ENCODE measurements around the gene CAPN13.

Gene CAPN13, protein sequence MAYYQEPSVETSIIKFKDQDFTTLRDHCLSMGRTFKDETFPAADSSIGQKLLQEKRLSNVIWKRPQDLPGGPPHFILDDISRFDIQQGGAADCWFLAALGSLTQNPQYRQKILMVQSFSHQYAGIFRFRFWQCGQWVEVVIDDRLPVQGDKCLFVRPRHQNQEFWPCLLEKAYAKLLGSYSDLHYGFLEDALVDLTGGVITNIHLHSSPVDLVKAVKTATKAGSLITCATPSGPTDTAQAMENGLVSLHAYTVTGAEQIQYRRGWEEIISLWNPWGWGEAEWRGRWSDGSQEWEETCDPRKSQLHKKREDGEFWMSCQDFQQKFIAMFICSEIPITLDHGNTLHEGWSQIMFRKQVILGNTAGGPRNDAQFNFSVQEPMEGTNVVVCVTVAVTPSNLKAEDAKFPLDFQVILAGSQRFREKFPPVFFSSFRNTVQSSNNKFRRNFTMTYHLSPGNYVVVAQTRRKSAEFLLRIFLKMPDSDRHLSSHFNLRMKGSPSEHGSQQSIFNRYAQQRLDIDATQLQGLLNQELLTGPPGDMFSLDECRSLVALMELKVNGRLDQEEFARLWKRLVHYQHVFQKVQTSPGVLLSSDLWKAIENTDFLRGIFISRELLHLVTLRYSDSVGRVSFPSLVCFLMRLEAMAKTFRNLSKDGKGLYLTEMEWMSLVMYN

GRCh38 chr2:30807249-30807648, at the start of gene CAPN13:
TSS of gene CAPN13 (minus strand) at chr2:30807446. CDS start at chr2:30787325, 20,121 bp downstream.
- DNase-seq = no peak

DNA sequence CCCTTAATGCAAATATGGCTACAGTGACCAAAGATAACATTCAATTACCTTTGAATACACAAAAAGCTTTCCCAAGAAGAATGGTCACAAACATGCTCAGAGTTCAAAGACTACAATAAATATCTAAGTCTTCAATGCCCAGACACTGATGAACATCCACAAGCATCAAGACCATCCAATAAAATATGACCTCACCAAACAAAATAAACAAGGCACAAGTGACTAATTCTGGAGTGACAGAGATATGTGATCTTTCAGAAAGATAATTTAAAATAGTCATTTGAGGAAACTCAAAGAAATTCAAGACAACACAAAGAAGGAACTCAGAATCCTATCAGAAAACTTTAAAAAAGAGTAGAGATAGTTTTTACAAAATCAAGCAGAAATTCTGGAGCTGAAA, 40.6 kb upstream of the CAPN13 start:
- no peak for DNase-seq

DNA sequence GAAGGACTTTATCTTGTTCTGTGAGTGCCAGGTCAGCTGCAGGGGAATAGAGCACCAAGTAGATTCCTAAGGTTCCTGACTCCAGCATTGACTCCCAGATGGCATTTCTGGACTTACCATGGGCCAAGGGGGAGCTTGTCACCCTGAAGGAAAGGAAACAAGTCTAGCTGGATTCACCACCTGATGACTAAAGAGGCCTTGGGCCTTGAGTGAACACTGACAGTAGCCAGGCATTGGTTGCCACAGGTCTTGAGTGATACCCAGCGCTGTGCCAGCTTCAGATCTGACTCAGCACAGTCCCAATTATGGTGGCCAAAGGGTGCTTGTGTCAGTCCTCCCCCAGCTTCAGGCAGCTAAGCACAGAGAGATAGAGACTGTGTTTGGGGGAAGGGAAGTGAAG, 40.1 kb upstream of the CAPN13 start:
- DNase-seq = no peak

GRCh38 chr2:30828586-30828985, 21.3 kb upstream of the CAPN13 start:
- DNase-seq = no peak

- DNase-seq = no peak
Measured at GRCh38 chr2:30826916-30827315, 19.7 kb upstream of the CAPN13 start.

DNA sequence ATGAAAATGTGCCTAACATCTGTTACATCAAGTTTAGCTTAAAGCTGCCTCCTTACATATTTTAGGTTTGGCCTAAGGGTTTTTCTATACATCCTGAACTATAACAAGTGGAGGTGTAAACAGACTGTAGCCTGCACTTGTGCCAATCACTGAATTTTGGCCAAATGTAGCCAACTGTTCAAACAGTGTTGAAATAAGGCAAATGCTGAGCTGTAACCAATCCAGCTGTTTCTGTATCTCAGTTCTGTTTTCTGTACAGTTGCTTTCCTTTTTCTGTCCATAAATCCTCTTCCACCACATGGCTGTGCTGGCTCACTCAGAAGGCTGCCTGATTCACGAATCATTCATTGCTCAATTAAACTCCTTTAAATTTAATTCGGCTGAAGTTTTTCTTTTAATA, 19.2 kb upstream of the CAPN13 start:
- DNase-seq = no peak

- DNase-seq = no peak
Measured at GRCh38 chr2:30823452-30823851, 16.2 kb upstream of the CAPN13 start.

DNA sequence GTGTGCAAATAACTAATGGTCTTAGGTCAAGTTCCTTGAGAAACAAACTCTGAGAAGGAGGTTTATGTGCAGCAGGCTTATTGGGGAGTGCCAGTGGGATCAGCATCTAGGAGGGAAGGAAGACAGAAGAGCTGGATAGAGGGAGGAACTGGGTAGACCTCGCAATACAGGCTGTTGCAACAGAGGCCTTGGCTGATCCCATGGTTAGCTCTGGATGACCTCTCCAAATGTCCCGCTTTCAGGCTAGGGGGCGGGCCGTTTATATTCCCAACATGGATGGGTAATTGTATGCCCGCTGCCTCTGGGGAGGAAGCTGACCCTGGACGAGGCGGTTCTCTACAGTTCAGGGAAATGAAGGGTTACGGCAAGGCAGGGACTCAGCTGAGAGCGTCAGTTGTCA, 14.7 kb upstream of the CAPN13 start:
- DNase-seq = no peak

DNA sequence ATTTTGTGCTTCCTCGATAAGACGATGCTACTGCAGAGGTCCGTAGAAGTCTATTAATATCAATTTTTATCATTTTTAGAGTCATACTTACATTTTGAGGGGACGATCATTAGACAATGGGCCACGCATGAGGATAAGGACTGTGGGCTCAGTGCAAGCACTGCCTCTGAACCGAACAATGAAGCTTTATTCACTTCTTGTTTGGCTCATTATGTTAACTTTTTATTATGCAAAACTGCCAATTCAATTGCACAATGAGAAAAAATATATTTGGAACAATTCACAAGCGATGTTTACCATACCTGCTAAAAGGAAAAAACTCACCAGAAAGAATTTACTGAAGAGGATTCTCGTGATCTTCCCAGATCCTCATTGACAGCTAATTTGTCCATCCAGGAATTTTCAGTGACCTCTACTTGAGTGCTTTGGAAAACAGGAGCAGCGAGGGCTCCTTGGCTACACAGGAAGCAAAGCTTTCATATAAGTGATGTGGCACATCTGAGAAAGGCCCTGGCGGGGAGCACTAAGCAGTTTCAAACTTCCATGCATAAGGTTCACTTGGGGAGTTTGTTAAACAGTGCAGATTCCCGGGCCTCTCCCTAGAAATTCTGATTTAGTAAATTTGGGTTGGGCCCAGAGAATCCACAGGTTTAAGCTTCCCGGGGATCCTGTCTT, 13.3 kb upstream of the CAPN13 start:
- DNase-seq = no peak

GRCh38 chr2:30809938-30810337, 2.7 kb upstream of the CAPN13 start:
- no peak for DNase-seq

GRCh38 chr2:30808695-30809094, 1.4 kb upstream of the CAPN13 start:
- no peak for DNase-seq

DNA sequence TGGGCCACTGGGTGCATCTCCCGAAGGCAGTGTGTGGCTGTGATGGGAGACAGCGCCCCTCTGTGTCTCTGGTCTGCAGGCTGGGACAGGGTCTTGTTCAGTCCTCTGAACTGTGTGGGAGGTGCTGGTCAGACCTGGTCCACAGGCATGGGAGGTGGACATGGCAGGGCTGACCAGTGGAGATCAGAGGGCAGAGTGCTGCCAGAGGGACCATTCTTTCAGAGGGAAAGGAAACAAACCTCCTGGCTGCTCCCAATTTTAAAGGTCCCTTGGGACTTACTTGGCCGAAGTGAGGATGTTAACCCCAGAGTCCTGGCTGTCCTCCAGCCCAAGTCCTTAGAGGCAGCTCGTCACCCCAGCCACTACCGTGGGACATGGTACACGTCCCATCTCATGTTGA, 4.0 kb downstream of the CAPN13 start:
- no peak for DNase-seq

GRCh38 chr2:30802611-30803010, 4.6 kb downstream of the CAPN13 start:
- no peak for DNase-seq

DNA sequence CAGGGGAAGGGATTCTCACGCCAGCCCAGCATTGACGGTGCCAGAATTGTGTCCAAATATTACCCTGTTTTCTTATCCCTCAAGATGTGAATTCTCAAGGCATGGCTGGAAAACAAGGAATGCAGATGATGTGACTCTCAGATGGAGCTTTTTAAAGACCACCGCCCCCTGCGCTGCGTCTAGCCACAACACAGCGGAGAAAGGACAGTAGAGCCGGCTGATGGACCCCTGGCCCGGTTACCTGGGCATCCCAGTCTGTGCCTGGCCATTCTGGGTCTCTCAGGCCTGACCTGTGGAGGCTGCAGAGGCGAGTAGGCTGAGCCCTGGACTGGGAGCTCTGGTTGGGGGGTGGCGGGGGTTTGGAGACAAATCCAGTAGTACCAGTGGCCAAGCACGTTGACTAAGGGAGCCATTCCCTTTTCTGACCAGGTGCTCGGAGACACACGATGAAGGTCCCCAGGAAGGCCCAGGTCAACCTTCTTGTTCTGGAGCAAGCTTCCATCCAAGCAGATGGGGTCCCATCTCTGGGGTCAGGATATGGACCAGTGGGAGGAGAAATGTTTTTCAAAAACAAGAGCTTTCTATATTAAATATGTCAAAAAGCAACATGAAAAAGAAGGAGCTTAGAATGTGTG, 5.3 kb downstream of the CAPN13 start:
- no peak for DNase-seq

GRCh38 chr2:30800159-30800558, 7.1 kb downstream of the CAPN13 start:
- no peak for DNase-seq

DNA sequence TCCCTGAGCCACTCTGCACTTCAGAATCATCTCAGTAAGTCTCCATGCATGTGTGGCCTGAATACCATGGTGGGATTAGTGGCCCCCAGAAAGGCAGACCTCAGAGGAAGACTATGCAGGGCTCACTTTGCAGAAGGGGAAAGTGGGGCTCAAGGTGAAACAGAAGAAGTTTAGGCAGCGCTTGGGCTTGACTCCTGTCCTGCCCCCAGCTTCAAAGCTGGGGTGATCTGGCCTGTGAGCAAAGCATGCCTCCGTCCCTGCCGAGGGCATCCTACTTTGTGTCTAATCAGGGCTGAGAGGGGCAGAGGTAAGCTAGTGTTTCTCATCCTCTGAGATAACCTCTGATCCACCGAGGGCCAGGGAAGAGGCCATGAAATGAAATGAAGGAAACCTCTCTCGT, 7.9 kb downstream of the CAPN13 start:
- DNase-seq = no peak

DNA sequence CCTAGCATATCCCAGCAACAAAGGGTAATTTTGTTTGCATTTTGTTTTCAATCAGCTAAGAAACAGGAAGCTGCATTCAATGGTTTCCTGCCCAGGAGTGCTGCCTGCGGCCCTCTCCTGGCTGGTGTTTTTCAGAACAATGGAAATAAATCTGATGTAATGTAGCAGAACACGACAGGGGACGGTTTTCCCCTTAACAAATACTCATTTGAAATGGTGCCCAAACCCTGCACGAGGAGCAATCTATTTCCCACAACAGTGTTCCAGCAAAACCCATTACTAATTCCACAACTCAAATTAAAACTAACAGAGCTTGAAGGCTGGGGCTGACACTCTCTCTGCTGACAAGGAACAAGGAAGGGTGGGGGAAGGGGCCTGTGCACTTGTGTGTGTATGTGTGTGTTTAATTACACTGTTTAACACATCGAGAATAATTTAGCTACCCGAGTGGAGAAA, 8.7 kb downstream of the CAPN13 start:
- no peak for DNase-seq

GRCh38 chr2:30797381-30798015, 9.7 kb downstream of the CAPN13 start:
- DNase-seq = no peak

GRCh38 chr2:30796699-30797098, 10.5 kb downstream of the CAPN13 start:
- no peak for DNase-seq

DNA sequence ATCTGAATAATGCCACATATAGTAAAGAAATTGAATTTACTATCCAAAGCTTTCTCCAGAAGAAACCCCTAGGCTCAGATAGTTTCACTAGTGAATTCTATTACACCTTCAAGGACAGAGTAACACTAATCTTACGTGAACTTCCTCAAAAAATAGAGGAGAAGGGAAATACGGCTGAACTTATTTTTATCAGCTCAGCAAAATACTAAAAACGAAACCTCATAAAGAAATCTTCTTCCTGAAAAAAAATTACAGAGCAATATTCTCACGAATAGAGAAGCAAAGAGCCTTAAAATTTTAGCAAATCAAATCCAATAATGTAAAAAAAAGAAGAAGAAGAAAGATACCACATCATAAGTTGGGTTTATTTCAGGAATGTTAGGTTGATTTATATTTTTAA, 14.7 kb downstream of the CAPN13 start:
- DNase-seq = no peak

DNA sequence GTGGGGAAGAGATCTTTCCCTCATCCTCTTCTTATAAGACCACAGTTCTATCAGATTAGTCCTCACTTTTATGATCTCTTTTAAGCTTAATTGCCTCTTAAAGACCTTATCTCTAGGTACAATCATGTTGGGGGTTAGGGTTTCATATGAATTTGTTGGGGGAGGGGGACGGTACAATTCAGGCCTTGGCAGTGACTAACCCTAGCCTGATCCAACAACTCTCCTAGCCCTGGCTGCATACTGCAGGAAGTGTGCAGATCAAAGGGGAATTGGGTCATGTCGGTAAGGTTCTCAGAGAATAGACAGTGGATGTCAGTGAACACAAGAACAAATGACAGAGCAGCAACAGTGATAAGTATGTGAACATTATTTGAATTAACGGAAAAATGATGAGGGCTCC, 16.4 kb downstream of the CAPN13 start:
- DNase-seq = no peak

DNA sequence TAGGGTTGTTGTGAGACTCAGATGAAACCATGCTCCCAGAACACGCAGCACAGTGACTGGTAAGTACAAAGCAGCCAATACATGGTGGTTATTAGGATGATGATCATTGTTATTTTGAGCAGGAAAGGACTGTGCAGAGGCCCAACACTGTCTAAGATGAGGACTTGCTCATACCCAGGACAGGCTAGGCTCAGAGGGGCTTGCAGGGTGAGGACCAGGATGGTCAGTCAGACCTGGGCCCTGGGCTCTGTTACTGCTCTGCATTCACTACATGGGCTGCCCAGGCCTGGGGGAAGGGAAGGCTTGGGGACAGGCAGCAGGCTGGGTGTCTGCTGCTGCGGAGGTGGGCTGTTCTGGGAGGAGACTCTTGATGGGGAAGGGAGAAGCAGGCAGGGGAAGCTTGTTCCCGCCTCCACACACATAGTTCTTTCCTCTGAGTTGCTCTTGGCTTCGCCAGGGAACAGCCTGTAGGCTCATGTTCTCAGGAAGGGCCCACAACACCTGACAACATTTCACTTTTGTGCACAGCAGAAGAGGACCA, 17.5 kb downstream of the CAPN13 start:
- DNase-seq = no peak
